Activated B cell treated with CpG ODN at 0.5 μM for 24 hours (primary cell): Measurements from ENCODE around the gene ADRA2B. TPM values are rescaled to one million over a fixed set of nuclear protein-coding genes. Genes with fewer than 3 reads are reported as not detected.

Source experiments
- ATAC-seq: fragments of 200-7000 bp; cut with Tn5 transposase; one replicate; pipeline ENCODE4 v1.10.0; 2021; ENCODE audit warnings: low read depth, mild to moderate bottlenecking, moderate library complexity
- CTCF ChIA-PET: fragments of 350-600 bp; sonication (Branson Sonifier 250); formaldehyde crosslinking; loops from one replicate; lab custom pipeline; 2021; ENCODE audit warnings: antibody characterized with exemption; lab: Charles Lee
- POLR2A ChIA-PET: fragments of 350-600 bp; sonication (Branson Sonifier 250); formaldehyde crosslinking; loops from one replicate; lab custom pipeline; 2021; ENCODE audit warnings: antibody characterized with exemption; lab: Charles Lee
- DNase-seq: peaks from one replicate; pipeline ENCODE4 v3.0.0; 2022
- H3K27ac Mint-ChIP-seq: one replicate; pipeline ENCODE4 v1.8.0; 2020; ENCODE audit warnings: mixed read lengths
- H3K27me3 Mint-ChIP-seq: one replicate; pipeline ENCODE4 v1.8.0; 2021; ENCODE audit warnings: mixed read lengths
- H3K36me3 Mint-ChIP-seq: one replicate; pipeline ENCODE4 v1.8.0; 2021; ENCODE audit warnings: low read depth, mixed read lengths
- H3K4me1 Mint-ChIP-seq: one replicate; pipeline ENCODE4 v1.8.0; 2021; ENCODE audit warnings: mixed read lengths
- H3K4me3 Mint-ChIP-seq: one replicate; pipeline ENCODE4 v1.8.0; 2020; ENCODE audit warnings: mild to moderate bottlenecking, mixed read lengths
- H3K9me3 Mint-ChIP-seq: one replicate; pipeline ENCODE4 v1.8.0; 2020; ENCODE audit warnings: mixed read lengths
- intact Hi-C: fragments of 100-400 bp; cut with micrococcal nuclease; formaldehyde crosslinking; loops from one replicate; pipeline ENCODE4 v1.15.1; 2024
- total RNA-seq: library from RNA; stranded (reverse); gene quantifications from 2 replicates; pipeline ENCODE4 v1.2.3, GENCODE V29; 2022
- TF ChIP-seq, protein P1 (sequence below): fragments of 200-600 bp; IDR thresholded peaks from one replicate; pipeline ENCODE4 v1.8.0; 2022; ENCODE audit warnings: antibody characterized with exemption, mild to moderate bottlenecking

Gene ADRA2B
- total RNA-seq, 1 donor from 2014 or later, result 0.11 TPM

- no peak overlapping the region for H3K4me3 Mint-ChIP-seq
- H3K27me3 Mint-ChIP-seq, result no peaks in the 10 kb centered on the region
- H3K9me3 Mint-ChIP-seq, result no peaks in the 10 kb centered on the region
- ATAC-seq (no peak), DNase-seq (no peak)
- TF ChIP-seq, protein P1, sequence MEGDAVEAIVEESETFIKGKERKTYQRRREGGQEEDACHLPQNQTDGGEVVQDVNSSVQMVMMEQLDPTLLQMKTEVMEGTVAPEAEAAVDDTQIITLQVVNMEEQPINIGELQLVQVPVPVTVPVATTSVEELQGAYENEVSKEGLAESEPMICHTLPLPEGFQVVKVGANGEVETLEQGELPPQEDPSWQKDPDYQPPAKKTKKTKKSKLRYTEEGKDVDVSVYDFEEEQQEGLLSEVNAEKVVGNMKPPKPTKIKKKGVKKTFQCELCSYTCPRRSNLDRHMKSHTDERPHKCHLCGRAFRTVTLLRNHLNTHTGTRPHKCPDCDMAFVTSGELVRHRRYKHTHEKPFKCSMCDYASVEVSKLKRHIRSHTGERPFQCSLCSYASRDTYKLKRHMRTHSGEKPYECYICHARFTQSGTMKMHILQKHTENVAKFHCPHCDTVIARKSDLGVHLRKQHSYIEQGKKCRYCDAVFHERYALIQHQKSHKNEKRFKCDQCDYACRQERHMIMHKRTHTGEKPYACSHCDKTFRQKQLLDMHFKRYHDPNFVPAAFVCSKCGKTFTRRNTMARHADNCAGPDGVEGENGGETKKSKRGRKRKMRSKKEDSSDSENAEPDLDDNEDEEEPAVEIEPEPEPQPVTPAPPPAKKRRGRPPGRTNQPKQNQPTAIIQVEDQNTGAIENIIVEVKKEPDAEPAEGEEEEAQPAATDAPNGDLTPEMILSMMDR, result no peak
- POLR2A ChIA-PET, result interaction anchor here (14.1 kb wide), 1 partner anchor 33 kb away, joined by 534 read pairs; no protein-coding TSS in a partner anchor
- H3K36me3 Mint-ChIP-seq, result peaks cover 7% of the 10 kb centered on the region
- CTCF ChIA-PET, result interaction anchor here (0.6 to 11.0 kb wide), 5 partner anchors 11 to 144 kb away, joined by 3 to 511 read pairs (median 13); no protein-coding TSS in a partner anchor
- no peak overlapping the region for H3K27ac Mint-ChIP-seq
- intact Hi-C loops, result no loop called here
- peaks cover 20% of the 10 kb centered on the region for H3K4me1 Mint-ChIP-seq
Observed at GRCh38 chr2:96136129-96136720, 19.9 kb upstream of the ADRA2B start.

GRCh38 chr2:96135621-96136020 is 19.2 kb upstream of the ADRA2B start:
- ATAC-seq, result no peak
- peaks cover 20% of the 10 kb centered on the region for H3K4me1 Mint-ChIP-seq
- peaks cover 7% of the 10 kb centered on the region for H3K36me3 Mint-ChIP-seq
- ChIA-PET CTCF (interaction anchor here (0.6 to 11.0 kb wide), 3 partner anchors 39 to 98 kb away, joined by 3 to 511 read pairs (median 6); no protein-coding TSS in a partner anchor), POLR2A (no interaction called here)
- no peak overlapping the region for H3K27ac Mint-ChIP-seq
- DNase-seq, result no peak
- H3K27me3 Mint-ChIP-seq, result no peaks in the 10 kb centered on the region
- no peaks in the 10 kb centered on the region for H3K9me3 Mint-ChIP-seq
- TF ChIP-seq, protein P1, result no peak
- intact Hi-C loops, result no loop called here
- no peak overlapping the region for H3K4me3 Mint-ChIP-seq

DNA sequence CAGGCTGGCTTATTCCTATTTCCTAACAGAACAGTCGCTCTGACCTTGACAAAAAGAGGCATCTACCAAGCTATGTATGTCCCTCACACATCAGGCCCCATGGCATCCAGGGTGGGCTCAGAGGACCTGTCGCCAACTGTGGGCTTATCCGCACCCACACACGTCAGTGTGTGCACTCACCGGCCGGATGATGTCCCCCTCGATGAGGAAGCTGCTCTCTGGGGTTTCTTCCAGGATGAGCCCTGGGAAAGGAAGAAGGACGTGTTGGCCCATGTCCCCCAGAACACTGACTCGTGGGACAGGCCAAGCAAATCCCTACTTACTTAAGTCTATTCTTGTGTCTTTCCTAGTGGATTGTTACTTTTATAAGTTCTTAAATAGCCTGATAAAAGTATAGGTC is 18.8 kb upstream of the ADRA2B start:
- ChIA-PET POLR2A (no interaction called here), CTCF (interaction anchor here (1.0 kb wide), 1 partner anchor 39 kb away, joined by 6 read pairs; no protein-coding TSS in a partner anchor)
- Mint-ChIP-seq H3K36me3 (peaks cover 7% of the 10 kb centered on the region), H3K27ac (no peak overlapping the region), H3K27me3 (no peaks in the 10 kb centered on the region), H3K9me3 (no peaks in the 10 kb centered on the region), H3K4me3 (no peak overlapping the region), H3K4me1 (peaks cover 16% of the 10 kb centered on the region)
- ATAC-seq, result no peak
- no peak for DNase-seq
- TF ChIP-seq, protein P1, result no peak
- intact Hi-C loops, result no loop called here

DNA sequence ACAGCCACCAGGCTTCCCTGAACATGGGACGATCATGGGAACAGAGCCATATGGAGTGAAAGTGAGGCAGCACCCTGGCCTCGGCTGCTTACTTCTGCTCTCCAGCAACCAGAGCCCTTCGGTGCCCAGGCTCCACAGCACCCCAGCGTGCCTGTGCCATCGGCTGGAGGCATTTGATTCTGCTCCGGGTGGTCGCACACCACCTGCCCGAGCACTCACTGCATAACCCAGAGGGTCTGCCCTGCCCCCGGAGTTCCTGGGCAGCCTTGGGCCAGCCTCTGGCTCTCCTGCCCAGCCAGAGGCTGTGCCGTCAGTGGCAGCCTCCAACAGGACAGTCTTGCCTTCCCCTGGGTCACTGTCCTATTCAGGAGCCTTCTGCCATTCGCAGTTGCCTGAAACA is 18.1 kb upstream of the ADRA2B start:
- ATAC-seq, result no peak
- intact Hi-C loops, result no loop called here
- peaks cover 11% of the 10 kb centered on the region for H3K36me3 Mint-ChIP-seq
- POLR2A ChIA-PET, result no interaction called here
- H3K4me3 Mint-ChIP-seq, result no peak overlapping the region
- TF ChIP-seq, protein P1, result no peak
- no peak overlapping the region for H3K27ac Mint-ChIP-seq
- DNase-seq, result no peak
- H3K9me3 Mint-ChIP-seq, result no peaks in the 10 kb centered on the region
- no peaks in the 10 kb centered on the region for H3K27me3 Mint-ChIP-seq
- H3K4me1 Mint-ChIP-seq, result peaks cover 12% of the 10 kb centered on the region
- CTCF ChIA-PET, result interaction anchor here (1.0 to 1.6 kb wide), 2 partner anchors 40 kb away, joined by 5 to 6 read pairs; no protein-coding TSS in a partner anchor

DNA sequence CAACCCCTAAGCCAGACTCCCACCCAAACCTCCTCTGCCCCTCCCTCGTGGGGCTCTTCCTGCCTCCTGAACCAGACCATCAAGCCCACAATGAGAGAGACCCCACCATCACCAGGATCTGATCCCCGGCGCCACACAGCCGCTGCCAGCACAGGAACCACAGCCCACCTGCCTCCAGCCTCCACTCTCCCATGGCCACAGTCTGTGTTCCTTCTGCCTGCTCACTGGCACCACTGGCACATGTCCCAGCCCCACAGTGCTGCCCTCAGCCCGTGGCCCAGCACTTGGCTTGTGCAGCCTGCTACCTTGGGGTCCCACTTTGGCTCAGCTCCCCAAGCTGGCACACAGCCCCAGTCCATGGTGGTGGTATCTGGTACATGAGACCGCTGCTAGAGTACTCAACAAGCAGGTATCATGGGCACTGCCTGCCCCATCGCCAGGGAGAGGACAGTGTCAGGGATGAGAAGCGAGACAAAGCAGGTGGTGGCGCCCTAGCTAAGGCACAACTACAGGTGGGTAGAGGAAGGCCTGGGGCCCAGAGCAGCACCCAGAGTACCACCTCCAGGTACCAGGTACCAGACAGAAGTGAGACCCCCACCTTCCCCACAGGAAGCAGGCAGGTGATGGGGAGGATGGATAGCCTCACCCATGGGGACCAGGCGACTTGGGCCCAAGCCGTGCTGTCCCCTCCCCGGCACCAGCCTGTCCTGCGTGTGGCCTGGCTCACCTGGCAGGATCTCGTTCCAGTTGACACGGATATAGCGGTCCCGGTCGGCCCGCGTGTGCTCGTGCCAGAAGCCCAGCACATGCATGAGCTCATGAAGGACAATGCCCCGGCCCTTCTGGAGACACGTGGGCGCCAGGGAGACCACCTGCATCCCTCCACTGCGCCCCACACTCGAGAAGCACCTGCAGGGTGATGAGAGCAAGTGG is 15.7 kb upstream of the ADRA2B start:
- ChIA-PET CTCF (interaction anchor here (2.1 kb wide), 1 partner anchor 42 kb away, joined by 10 read pairs; no protein-coding TSS in a partner anchor), POLR2A (no interaction called here)
- Mint-ChIP-seq H3K9me3 (no peaks in the 10 kb centered on the region), H3K27ac (no peak overlapping the region), H3K4me1 (no peaks in the 10 kb centered on the region), H3K4me3 (no peak overlapping the region), H3K36me3 (peaks cover 17% of the 10 kb centered on the region), H3K27me3 (no peaks in the 10 kb centered on the region)
- DNase-seq (no peak), ATAC-seq (no peak)
- TF ChIP-seq, protein P1, result no peak
- intact Hi-C loops, result no loop called here
